GM21576 (cell line): ENCODE measurements around the gene CEBPA.
"Not testable (repeated sequence)": the region's sequence is repeated elsewhere in the genome, so short reads cannot be mapped to it uniquely, and the experiment has no call there.

Source experiments
- ATAC-seq: cut with Tn5 transposase; IDR thresholded peaks from one replicate; pipeline ENCODE4 v1.9.1; 2021; ENCODE audit warnings: mild to moderate bottlenecking, moderate library complexity; ENCODE audit not compliant: unreplicated experiment

CEBPA gene

DNA sequence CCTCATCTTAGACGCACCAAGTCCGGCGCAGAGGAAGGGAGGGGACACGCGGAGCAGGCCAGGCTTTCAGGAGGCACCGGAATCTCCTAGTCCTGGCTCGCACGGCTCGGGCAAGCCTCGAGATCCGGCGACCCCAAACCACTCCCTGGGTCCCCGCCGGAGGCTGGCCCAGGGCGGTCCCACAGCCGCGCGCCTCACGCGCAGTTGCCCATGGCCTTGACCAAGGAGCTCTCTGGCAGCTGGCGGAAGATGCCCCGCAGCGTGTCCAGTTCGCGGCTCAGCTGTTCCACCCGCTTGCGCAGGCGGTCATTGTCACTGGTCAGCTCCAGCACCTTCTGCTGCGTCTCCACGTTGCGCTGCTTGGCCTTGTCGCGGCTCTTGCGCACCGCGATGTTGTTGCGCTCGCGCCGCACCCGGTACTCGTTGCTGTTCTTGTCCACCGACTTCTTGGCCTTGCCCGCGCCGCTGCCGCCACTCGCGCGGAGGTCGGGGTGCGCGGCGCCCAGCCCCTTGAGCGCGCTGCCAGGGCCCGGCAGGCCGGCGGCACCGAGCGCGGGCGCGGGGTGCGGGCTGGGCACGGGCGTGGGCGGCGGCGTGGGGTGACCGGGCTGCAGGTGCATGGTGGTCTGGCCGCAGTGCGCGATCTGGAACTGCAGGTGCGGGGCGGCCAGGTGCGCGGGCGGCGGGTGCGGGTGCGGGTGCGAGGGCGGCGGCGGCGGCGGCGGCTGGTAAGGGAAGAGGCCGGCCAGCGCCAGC is 1.0 kb downstream of the CEBPA start:
- ATAC-seq = no peak

- no peak for ATAC-seq
Measured at GRCh38 chr19:33300894-33301143, 1.5 kb downstream of the CEBPA start.

- no peak for ATAC-seq
Measured at GRCh38 chr19:33300009-33300893, 2.1 kb downstream of the CEBPA start.

- ATAC-seq = no peak
Measured at GRCh38 chr19:33299051-33299688, 3.2 kb downstream of the CEBPA start.

DNA sequence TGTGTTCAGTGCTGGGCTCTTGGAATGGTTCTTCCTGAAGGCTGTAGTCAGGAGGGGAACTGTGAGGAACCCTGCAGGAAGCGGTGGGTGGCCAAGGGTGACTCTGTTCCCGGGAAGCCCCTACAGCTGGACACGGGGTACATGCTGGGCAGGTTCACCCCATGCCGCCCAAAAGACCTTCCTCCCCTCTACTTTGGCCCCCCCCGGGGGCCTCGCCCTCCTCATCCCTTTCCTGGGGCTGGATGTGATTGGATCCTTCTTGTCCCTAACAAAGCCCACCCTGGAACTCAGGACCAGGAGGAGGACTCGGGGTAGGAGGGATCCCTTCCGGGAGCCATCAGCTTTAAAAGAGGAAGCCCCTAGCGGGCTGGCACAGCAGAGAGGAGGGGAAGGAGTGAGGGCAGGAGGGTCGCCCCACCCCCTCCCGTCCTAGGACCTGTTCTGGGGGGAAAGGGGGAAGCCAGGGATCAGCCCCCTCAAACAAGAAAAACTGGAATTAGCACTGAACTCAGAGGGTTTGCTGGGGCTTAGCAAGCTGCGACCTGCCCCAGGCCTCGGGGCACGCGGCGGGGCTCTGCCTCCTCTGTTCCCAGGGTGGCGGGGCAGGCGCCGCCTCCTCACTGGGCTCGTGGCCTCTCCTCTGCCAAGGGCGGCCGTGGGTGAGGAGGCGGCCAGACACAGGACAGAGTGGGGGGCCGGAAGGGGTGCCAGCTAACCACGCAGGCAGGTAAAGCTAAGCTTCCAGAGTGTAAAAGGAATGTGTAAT is 4.0 kb downstream of the CEBPA start:
- ATAC-seq = no peak

GRCh38 chr19:33297401-33298145 is 4.8 kb downstream of the CEBPA start:
- ATAC-seq = no peak

DNA sequence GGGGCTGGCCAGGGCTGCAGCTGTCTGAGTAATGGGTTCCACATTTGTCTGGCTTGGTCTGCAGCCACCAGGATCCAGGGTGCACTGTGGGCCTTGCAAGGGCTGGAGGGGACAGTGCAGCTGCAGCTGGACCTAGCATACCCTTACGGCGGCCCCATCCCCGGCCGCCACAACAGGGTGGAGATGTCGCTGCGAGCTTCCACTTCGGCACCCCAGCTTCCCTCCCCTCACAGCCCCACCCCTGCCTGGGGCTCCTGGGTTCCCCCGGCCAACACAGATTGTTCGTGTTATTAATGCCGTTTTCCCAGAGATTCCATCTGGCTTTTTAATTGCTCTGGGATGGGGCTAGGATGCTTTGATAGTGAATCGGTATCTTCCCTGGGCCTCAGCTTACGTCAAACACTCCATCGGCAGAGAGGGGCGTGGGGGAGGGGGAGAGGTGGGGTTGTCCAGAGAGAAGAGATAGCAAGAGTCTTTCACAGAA is 5.8 kb downstream of the CEBPA start:
- ATAC-seq = no peak

DNA sequence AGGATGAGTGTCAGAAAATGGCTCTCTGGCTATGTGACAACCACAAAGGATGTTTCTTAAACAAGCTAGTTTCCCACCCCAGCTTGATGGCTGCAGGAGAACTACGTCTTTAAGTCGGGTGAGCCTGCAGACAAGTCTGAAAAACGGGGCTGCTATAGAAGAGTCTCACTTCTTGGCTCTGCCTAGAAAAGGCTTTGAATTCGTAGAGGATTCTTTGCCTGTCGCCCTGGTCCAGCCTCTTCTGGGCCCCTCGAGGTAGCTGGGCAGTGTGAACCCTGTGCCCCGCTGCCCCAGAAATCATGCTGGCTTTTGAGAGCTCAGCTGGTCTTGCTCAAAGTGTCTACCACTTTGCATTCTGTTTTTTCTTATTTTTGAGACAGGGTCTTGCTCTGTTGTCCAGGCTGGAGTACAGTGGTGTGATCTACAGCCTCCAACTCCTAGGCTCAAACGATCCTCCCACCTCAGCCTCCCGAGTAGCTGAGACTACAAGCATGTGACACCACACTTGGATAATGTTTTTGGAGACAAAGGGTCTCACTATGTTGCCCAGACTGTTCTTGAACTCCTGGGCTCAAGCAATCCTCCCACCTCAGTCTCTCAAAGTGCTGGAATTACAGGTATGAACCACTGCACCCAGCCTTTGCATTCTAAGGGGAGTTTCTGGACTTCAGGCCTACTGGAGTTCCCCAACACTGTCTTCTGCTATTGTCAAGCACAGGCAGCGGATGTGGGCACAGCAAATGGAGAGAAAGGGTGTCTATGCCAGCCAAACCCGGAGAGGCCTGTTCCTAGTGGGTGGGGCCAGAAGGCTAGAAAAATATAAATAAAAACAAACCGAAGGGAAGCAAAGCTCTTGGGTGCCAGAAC is 6.5 kb downstream of the CEBPA start:
- ATAC-seq = no peak

DNA sequence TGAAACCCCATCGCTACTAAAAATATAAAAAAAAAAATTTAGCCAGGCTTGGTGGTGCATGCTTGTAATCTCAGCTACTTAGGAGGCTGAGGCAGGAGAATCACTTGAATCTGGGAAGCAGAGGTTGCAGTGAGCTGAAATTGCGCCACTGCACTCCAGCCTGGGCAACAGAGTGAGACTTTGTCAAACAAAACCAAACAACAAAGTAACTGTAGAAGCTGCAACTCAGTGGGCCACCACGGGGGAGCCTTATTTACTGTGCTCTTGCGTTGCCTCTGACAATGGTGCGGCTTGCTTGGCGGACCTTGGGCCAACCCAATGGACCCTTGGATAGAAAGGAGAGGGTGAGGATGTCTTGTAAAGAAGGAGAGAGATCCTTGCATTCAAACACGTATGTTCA is 7.3 kb downstream of the CEBPA start:
- not testable (repeated sequence) for ATAC-seq

DNA sequence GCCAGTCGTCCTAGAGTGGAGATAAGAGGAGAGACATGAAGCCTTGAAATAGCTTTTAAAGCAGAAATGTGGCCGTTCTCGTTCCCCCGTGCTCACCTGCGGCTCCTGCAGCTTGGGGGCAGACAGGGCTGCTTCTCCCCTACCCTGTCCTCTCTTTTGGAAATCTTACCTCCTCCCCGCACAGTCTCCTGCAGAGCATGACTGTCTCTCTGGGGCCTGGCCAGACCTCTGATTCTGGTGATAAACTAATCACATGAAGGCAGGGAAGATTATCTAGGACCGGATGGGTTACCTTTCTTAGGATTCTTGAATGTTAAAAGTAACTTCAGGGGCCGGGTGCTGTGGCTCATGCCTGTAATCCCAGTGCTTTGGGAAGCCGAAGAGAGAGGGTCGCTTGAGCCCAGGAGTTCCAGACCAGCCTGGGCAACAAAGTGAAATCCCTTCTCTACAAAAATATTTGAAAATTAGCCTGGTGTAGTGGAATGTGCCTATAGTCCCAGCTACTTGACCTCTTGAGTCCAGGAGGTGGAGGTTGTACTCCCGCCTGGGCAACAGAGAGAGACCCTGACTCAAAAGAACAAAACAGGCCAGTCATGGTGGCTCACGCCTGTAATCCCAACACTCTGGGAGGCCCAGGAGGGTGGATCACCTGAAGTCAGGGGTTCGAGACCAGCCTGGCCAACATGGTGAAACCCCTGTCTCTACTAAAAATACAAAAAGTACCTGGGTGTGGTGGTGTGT is 8.1 kb downstream of the CEBPA start:
- ATAC-seq = no peak

GRCh38 chr19:33293255-33294057 is 8.9 kb downstream of the CEBPA start:
- no peak for ATAC-seq

- ATAC-seq = no peak
Measured at GRCh38 chr19:33292595-33293254, 9.6 kb downstream of the CEBPA start.

DNA sequence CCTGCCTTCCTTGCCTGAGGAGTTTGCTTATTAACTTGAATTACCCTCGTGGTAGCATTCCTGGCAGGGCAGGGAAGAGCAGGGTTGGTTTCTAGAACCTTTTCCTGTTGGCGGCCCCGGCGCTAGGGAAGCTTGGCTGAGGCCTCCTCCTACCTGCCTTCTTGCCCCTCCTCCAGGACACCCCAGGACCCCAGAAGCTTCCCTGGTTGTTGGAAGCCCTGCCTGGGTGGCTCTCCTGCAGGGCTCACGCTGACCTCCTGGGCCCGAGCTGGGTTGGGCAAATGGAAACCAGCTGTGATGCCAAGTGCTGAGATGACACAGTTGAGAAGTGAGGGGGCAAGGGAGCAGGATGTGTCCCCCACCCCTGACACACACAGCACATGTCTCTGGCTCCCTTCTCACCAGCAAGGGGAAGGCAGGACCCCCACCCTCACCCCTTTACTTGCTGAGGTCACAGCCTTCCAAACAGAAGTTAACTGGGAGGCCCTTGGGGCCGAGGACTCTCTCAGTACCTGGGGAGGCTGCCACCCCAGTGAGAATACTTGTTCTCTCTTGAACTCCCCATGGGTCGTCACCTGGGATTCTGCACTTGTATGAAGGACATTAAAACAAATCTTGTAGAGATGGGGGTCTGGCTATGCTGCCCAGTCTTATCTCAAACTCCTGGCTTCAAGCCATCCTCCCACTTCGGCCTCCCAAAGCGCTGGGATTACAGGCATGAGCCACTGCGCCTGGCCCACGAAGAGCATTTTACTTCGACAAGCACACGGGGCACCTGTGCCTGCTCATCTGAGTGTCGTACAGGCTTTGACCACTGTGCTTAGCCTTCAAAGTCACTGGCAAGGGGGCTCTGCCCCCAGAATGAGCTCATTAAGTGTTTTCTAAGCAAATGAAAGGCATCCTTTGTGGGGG is 10.5 kb downstream of the CEBPA start:
- ATAC-seq = no peak

- no peak for ATAC-seq
Measured at GRCh38 chr19:33290956-33291622, 11.2 kb downstream of the CEBPA start.

- no peak for ATAC-seq
Measured at GRCh38 chr19:33290082-33290815, 12.1 kb downstream of the CEBPA start.
